Measurements from ENCODE around the gene COL20A1. TPM values are rescaled to one million over a fixed set of nuclear protein-coding genes. Genes with fewer than 3 reads are reported as not detected.

COL20A1 gene
- total and polyA plus RNA-seq, 10 donors, result 0.12 to 2.1 (median 0.60) TPM; not detected in 2

DNA sequence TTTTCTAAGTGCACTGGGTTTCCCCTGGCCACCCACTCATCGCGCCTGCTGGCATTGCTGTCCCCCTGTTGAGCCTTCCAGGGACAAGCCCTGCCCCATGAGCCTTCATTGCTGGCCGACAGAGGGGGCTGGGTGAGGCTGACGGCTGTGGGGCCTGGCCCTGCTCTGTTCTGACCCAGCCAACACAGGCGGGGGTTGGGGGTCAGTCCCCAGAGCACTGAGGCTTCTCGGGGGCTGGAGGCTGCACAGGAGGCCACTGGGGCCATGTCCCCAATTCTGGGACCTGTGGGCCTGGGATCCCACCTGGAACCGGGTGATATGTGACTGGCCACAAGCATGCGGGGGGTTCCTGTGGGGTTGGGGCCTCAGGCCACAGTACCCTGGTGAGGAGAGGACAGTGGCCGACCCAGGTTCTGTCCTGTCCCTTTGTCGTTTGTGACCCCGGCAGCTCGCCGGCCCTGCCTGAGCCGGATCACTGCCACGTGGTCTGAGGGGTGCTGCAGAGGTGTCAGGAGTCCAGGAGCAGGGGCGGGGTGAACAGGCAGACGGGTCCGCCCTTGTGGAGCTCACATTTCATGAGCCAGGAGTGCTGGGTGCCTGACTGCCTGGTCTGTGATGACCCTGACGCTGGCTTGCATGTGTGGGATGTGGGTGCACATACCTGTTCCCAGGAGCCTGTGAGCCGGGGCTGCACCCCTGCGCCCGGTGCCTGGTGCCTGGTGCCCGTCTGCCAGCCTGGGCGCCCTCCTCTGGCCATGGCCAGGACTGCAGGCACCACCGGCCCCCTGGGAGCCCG, 2.1 kb upstream of the COL20A1 start:
- peaks cover 0 to 36% (median 18%) of the 10 kb centered on the region in 7 donors for H3K27me3 ChIP-seq (replicated peaks in 1 of 7)
- no peak for DNase-seq
- no peaks in the 10 kb centered on the region for H3K9me3 ChIP-seq
- 42 to 64% (median 46%) methylated on average over 16 to 26 of the region's 26 CpGs for WGBS, 5 donors
- intact Hi-C loops (cut with DNase I; ENCODE audit: low total_unique reads), result no loop called here
- no peak overlapping the region for H3K27ac ChIP-seq
- peaks cover 0 to 39% (median 33%) of the 10 kb centered on the region in 6 donors for H3K36me3 ChIP-seq
- no peak overlapping the region for H3K4me3 ChIP-seq
- H3K4me1 ChIP-seq, result peaks cover 0 to 27% (median 15%) of the 10 kb centered on the region in 6 donors
- TF ChIP-seq POLR2A (IDR thresholded peaks at IDR 0.05), result no peak
- peak in 2 of 3 donors; percentile 7 to 65 for TF ChIP-seq POLR2AphosphoS5 (IDR thresholded peaks at IDR 0.05)
- TF ChIP-seq, protein P1, sequence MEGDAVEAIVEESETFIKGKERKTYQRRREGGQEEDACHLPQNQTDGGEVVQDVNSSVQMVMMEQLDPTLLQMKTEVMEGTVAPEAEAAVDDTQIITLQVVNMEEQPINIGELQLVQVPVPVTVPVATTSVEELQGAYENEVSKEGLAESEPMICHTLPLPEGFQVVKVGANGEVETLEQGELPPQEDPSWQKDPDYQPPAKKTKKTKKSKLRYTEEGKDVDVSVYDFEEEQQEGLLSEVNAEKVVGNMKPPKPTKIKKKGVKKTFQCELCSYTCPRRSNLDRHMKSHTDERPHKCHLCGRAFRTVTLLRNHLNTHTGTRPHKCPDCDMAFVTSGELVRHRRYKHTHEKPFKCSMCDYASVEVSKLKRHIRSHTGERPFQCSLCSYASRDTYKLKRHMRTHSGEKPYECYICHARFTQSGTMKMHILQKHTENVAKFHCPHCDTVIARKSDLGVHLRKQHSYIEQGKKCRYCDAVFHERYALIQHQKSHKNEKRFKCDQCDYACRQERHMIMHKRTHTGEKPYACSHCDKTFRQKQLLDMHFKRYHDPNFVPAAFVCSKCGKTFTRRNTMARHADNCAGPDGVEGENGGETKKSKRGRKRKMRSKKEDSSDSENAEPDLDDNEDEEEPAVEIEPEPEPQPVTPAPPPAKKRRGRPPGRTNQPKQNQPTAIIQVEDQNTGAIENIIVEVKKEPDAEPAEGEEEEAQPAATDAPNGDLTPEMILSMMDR (IDR thresholded peaks at IDR 0.05 in 8 of 11, conservative IDR thresholded peaks at IDR 0.05 in 3 of 11), result peak; percentile 56 to 88 (median 72)

DNA sequence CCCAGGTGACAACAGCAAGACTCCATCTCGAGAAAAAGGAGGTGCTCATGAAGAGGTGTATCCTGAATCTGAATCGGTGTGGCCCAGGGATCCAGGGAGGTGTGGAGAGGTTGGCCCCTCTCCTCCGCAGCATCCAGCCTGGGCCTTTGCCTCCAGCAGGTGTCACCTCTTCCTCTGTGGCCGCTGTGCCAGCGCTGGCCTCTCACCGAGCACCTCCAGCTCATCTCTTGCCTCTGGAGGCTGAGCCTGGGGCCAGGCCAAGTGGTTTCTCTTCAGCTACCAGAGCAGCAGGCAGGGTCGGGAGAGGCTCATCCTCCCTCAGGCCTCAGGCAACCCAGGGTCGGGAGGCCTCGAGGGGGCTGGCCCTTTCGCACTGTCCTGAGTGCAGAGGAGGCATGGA, 1.2 kb upstream of the COL20A1 start:
- intact Hi-C loops (cut with DNase I; ENCODE audit: low total_unique reads), result no loop called here
- DNase-seq, result no peak
- Histone ChIP-seq H3K4me3 (no peak overlapping the region), H3K27me3 (replicated peaks in 1 of 7) (peaks cover 0 to 45% (median 27%) of the 10 kb centered on the region in 7 donors), H3K4me1 (peaks cover 0 to 27% (median 16%) of the 10 kb centered on the region in 6 donors), H3K36me3 (peaks cover 0 to 30% (median 24%) of the 10 kb centered on the region in 6 donors), H3K9me3 (no peaks in the 10 kb centered on the region), H3K27ac (no peak overlapping the region)
- 77 to 93% (median 80%) methylated on average over 5 to 10 of the region's 10 CpGs for WGBS, 5 donors
- peak in 1 of 3 donors; percentile 36 for TF ChIP-seq POLR2AphosphoS5 (IDR thresholded peaks at IDR 0.05)
- TF ChIP-seq, protein P1 (IDR thresholded peaks at IDR 0.05 in 8 of 11, conservative IDR thresholded peaks at IDR 0.05 in 3 of 11), result no peak

DNA sequence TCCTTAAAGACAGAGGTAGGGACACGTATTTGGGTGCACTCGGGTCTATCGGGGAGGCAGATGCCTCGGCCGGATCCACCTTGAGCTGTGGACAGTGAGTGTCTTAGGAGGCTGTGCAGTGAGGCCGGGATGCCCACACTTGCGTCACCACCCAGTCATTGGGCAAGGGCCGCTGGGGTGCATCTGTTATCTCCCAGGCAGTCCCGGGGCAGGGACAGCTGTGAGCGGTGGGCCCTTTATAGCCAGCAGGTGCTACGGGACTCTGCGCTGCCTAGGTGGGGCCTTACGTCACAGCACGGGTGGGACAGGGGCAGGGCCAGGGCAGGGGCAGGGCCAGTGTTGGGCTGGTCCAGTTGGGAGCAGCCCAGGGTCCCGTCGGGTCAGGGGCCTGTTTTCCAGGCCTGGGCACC, 689 bp upstream of the COL20A1 start:
- peaks cover 0 to 27% (median 16%) of the 10 kb centered on the region in 6 donors for H3K4me1 ChIP-seq
- no peak for DNase-seq
- no peak overlapping the region for H3K27ac ChIP-seq
- whole genome bisulfite sequencing, 5 donors, result 71 to 83% (median 81%) methylated on average over 8 to 16 of the region's 16 CpGs
- peaks cover 0 to 50% (median 32%) of the 10 kb centered on the region in 7 donors for H3K27me3 ChIP-seq (replicated peaks in 1 of 7)
- TF ChIP-seq POLR2A (IDR thresholded peaks at IDR 0.05), result no peak
- no peak for TF ChIP-seq POLR2AphosphoS5 (IDR thresholded peaks at IDR 0.05)
- TF ChIP-seq, protein P1 (IDR thresholded peaks at IDR 0.05 in 8 of 11, conservative IDR thresholded peaks at IDR 0.05 in 3 of 11), result no peak
- H3K4me3 ChIP-seq, result no peak overlapping the region
- no peaks in the 10 kb centered on the region for H3K9me3 ChIP-seq
- peaks cover 0 to 25% (median 22%) of the 10 kb centered on the region in 6 donors for H3K36me3 ChIP-seq
- intact Hi-C loops (cut with DNase I; ENCODE audit: low total_unique reads), result no loop called here

DNA sequence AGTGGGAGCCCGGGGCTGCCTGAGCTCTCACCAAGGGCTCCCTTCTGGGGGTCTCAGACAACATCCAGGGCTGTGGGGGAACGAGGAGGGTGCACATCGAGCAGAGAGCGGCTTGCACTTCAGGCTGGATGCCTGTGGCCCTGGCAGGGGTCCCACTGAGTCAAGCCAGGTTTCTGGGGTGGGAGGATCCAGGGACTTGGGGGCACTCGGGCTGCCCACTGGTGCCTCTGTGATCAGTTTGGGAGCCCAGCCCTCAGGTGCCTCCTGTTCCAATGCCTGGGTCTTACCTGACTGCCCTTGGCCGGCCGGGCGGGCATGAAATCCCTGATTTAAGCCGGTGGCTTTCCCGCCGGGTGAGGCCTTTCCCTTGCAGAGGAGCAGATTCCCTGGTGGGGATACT, 470 bp downstream of the COL20A1 start:
- H3K27me3 ChIP-seq (replicated peaks in 1 of 7), result peaks cover 0 to 62% (median 44%) of the 10 kb centered on the region in 7 donors
- no peak overlapping the region for H3K4me3 ChIP-seq
- TF ChIP-seq POLR2AphosphoS5 (IDR thresholded peaks at IDR 0.05) (no peak), POLR2A (IDR thresholded peaks at IDR 0.05) (no peak)
- TF ChIP-seq, protein P1 (IDR thresholded peaks at IDR 0.05 in 8 of 11, conservative IDR thresholded peaks at IDR 0.05 in 3 of 11), result no peak
- H3K4me1 ChIP-seq, result peaks cover 0 to 27% (median 16%) of the 10 kb centered on the region in 6 donors
- peaks cover 0 to 13% (median 11%) of the 10 kb centered on the region in 6 donors for H3K36me3 ChIP-seq
- H3K27ac ChIP-seq, result no peak overlapping the region
- intact Hi-C loops (cut with DNase I; ENCODE audit: low total_unique reads), result no loop called here
- H3K9me3 ChIP-seq, result no peaks in the 10 kb centered on the region
- DNase-seq, result no peak
- 55 to 82% (median 72%) methylated on average over 5 to 11 of the region's 11 CpGs for WGBS, 5 donors

Data from spleen (tissue), 11 donors.